H1 (cell line): Measurements from ENCODE around the gene NUDT6.

Source experiments
- CBX5 ChIP-seq: fragments of 300-800, 300-1000 bp; sonication (generic); IDR thresholded peaks from 2 replicates; pipeline ENCODE4 v1.7.1; 2016; ENCODE audit warnings: antibody characterized with exemption, low read length, low read depth
- EP300 ChIP-seq, 2 experiments: IDR thresholded peaks; 1 replicate in 1 of 2; 2 replicates in 1 of 2; pipeline ENCODE4 v1.6.1; 2011 to 2012; ENCODE audit warnings: low read depth in 2 of 2, low read length in 2 of 2, mild to moderate bottlenecking in 2 of 2, borderline replicate concordance in 1 of 2, inconsistent platforms in 1 of 2, moderate library complexity in 1 of 2
- HDAC2 ChIP-seq, 2 experiments: fragments of 300-600 bp in 1 of 2; sonication (generic) in 1 of 2; IDR thresholded peaks; 2 replicates each; pipeline ENCODE4 v1.6.1; 2011 to 2012; ENCODE audit warnings: low read depth in 2 of 2, low read length in 2 of 2, mild to moderate bottlenecking in 2 of 2, moderate library complexity in 2 of 2, borderline replicate concordance in 1 of 2, inconsistent platforms in 1 of 2
- MAFK ChIP-seq: IDR thresholded peaks from 2 replicates; pipeline ENCODE4 v1.6.1; 2012; ENCODE audit warnings: low read depth, mild to moderate bottlenecking, improper control_type of control experiment, low read length
- POLR2A ChIP-seq, 2 experiments: IDR thresholded peaks; 1 replicate in 1 of 2; 2 replicates in 1 of 2; pipeline ENCODE4 v1.6.1; 2011; ENCODE audit warnings: low read depth in 2 of 2, low read length in 2 of 2, mild to moderate bottlenecking in 2 of 2; ENCODE audit errors: control extremely low read depth in 1 of 2
- RAD21 ChIP-seq, 2 experiments: IDR thresholded peaks in 1 of 2; conservative IDR thresholded peaks in 1 of 2; 2 replicates each; pipeline ENCODE4 v1.6.1; 2011; ENCODE audit warnings: low read depth in 2 of 2, low read length in 2 of 2, improper control_type of control experiment in 1 of 2, inconsistent platforms in 1 of 2, mild to moderate bottlenecking in 1 of 2, moderate library complexity in 1 of 2
- RNF2 ChIP-seq: fragments of 200-900, 300-1000 bp; sonication (generic); IDR thresholded peaks from 2 replicates; pipeline ENCODE4 v1.7.1; 2016; ENCODE audit warnings: borderline replicate concordance, low read depth, mild to moderate bottlenecking, antibody characterized with exemption, low read length; ENCODE audit not compliant: poor library complexity, severe bottlenecking; ENCODE audit errors: missing control alignments
- SP1 ChIP-seq: IDR thresholded peaks from 2 replicates; pipeline ENCODE4 v1.6.1; 2011; ENCODE audit warnings: low read depth, low read length
- SUZ12 ChIP-seq: fragments of 200-600 bp; sonication (generic); IDR thresholded peaks from 2 replicates; pipeline ENCODE4 v1.6.1; 2012; ENCODE audit warnings: mild to moderate bottlenecking, inconsistent platforms, low read length, moderate library complexity, mixed read lengths
- ZNF274 ChIP-seq: IDR thresholded peaks from 2 replicates; pipeline ENCODE4 v1.7.0; 2012; ENCODE audit warnings: low read length, borderline replicate concordance; ENCODE audit errors: extremely low read depth
- TF ChIP-seq, protein P1 (sequence below): IDR thresholded peaks from 2 replicates; pipeline ENCODE4 v1.6.1; 2012; ENCODE audit warnings: low read length, inconsistent platforms
- TF ChIP-seq, protein P2 (sequence below): IDR thresholded peaks from 2 replicates; pipeline ENCODE4 v1.6.1; 2011; ENCODE audit warnings: low read length, improper control_type of control experiment
- TF ChIP-seq, protein P3 (sequence below), 3 experiments: IDR thresholded peaks; 1 replicate in 2 of 3; 2 replicates in 1 of 3; pipeline versions ENCODE4 v1.5.1 to v1.6.1; 2011; ENCODE audit warnings: low read length in 3 of 3, mild to moderate bottlenecking in 3 of 3, inconsistent platforms in 2 of 3, low read depth in 1 of 3, moderate library complexity in 1 of 3; ENCODE audit not compliant: insufficient read depth in 1 of 3; ENCODE audit errors: control extremely low read depth in 1 of 3

DNA sequence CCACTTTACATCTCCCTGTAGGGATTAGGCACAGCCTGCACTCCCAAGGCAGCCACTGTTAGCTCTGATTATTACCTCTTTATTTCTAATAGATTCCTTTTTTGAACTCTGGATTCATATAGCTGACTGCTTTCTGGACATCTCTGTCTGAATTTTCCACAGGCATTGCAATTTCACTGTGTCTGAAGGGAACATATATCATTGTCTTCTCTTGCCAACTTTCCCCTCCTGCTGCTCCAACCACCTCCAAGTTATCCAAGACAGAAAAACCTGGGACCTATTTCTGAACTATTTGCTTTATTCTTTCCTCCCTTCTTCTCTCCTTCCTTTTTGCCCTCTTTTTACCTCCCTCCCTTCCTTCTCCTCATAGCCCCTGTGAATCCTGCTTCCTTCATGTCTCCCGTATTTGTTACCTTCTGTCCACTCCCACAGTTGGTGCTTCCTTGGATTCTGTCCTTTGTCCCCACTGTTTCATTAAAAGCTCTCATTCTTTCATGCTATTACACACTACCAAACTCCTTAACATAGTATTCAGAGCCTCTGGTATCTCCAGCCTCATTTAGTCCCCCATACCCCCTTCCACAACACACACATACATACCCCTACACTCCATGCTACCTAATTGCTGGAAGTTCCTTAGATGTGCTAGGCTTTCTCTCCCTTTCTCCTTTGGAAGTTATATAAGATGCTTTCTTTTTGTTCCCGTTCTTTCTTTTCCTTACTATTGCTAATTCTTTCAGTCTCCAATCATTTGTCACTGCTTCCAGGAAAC lies 61.0 kb downstream of the NUDT6 start:
- TF ChIP-seq, protein P1, sequence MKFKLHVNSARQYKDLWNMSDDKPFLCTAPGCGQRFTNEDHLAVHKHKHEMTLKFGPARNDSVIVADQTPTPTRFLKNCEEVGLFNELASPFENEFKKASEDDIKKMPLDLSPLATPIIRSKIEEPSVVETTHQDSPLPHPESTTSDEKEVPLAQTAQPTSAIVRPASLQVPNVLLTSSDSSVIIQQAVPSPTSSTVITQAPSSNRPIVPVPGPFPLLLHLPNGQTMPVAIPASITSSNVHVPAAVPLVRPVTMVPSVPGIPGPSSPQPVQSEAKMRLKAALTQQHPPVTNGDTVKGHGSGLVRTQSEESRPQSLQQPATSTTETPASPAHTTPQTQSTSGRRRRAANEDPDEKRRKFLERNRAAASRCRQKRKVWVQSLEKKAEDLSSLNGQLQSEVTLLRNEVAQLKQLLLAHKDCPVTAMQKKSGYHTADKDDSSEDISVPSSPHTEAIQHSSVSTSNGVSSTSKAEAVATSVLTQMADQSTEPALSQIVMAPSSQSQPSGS, result no peak
- no peak for TF ChIP-seq HDAC2 (IDR thresholded peaks at IDR 0.05; ENCODE audit: borderline replicate concordance in 1 of 2, low read depth in 2 of 2, low read length in 2 of 2)
- no peak for TF ChIP-seq ZNF274
- TF ChIP-seq RNF2, result no peak
- TF ChIP-seq CBX5, result no peak
- no peak for TF ChIP-seq SP1
- TF ChIP-seq, protein P2, sequence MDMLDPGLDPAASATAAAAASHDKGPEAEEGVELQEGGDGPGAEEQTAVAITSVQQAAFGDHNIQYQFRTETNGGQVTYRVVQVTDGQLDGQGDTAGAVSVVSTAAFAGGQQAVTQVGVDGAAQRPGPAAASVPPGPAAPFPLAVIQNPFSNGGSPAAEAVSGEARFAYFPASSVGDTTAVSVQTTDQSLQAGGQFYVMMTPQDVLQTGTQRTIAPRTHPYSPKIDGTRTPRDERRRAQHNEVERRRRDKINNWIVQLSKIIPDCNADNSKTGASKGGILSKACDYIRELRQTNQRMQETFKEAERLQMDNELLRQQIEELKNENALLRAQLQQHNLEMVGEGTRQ, result no peak
- TF ChIP-seq EP300 (IDR thresholded peaks at IDR 0.05; ENCODE audit: borderline replicate concordance in 1 of 2, low read depth in 2 of 2, low read length in 2 of 2), result no peak
- TF ChIP-seq, protein P3, sequence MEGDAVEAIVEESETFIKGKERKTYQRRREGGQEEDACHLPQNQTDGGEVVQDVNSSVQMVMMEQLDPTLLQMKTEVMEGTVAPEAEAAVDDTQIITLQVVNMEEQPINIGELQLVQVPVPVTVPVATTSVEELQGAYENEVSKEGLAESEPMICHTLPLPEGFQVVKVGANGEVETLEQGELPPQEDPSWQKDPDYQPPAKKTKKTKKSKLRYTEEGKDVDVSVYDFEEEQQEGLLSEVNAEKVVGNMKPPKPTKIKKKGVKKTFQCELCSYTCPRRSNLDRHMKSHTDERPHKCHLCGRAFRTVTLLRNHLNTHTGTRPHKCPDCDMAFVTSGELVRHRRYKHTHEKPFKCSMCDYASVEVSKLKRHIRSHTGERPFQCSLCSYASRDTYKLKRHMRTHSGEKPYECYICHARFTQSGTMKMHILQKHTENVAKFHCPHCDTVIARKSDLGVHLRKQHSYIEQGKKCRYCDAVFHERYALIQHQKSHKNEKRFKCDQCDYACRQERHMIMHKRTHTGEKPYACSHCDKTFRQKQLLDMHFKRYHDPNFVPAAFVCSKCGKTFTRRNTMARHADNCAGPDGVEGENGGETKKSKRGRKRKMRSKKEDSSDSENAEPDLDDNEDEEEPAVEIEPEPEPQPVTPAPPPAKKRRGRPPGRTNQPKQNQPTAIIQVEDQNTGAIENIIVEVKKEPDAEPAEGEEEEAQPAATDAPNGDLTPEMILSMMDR (IDR thresholded peaks at IDR 0.05; ENCODE audit: control extremely low read depth in 1 of 3, insufficient read depth in 1 of 3, low read depth in 1 of 3, low read length in 3 of 3), result no peak
- TF ChIP-seq SUZ12, result no peak
- no peak for TF ChIP-seq MAFK
- no peak for TF ChIP-seq POLR2A (IDR thresholded peaks at IDR 0.05; ENCODE audit: control extremely low read depth in 1 of 2, low read depth in 2 of 2, low read length in 2 of 2)
- no peak for TF ChIP-seq RAD21 (IDR thresholded peaks at IDR 0.05 in 1 of 2, conservative IDR thresholded peaks at IDR 0.05 in 1 of 2; ENCODE audit: low read depth in 2 of 2, low read length in 2 of 2)
